Islet of Langerhans (tissue), 1 donor: ENCODE measurements around the gene DPEP2.
"Not testable (repeated sequence)": the region's sequence is repeated elsewhere in the genome, so short reads cannot be mapped to it uniquely, and the experiment has no call there.

Experiments used
- FAIRE-seq: peaks from one replicate; lab custom pipeline; 2011; peaks lifted over from hg19 to GRCh38; lab: Jason Lieb, UNC

Gene DPEP2

DNA sequence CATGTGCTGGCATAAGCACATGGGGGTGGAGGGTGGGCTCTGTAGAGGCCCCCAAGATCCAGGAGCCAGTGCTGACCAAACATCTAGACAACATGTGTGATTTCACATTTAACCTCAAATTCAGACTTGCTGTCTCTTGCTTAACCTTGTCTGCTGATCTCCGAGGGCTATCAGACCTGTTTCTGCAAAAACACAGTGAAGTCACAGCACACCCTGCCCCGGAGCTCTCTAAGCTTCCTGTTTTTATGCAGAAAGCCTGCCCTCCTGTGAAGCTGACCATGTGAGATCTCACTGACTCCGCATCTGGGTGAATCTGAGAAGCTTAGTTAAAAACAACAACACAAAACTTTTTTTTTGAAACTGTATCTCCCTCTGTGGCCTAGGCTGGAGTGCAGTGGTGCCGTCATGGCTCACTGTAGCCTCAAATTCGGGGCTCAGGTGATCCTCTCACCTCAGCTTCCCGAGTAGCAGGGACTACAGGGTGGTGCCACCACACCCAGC, 6.6 kb upstream of the DPEP2 start:
- FAIRE-seq: no peak

- FAIRE-seq: no peak
These were observed 5.9 kb upstream of the DPEP2 start for GRCh38 chr16:68005211-68005610.

- no peak for FAIRE-seq
These were observed 3.7 kb upstream of the DPEP2 start for GRCh38 chr16:68003031-68003430.

DNA sequence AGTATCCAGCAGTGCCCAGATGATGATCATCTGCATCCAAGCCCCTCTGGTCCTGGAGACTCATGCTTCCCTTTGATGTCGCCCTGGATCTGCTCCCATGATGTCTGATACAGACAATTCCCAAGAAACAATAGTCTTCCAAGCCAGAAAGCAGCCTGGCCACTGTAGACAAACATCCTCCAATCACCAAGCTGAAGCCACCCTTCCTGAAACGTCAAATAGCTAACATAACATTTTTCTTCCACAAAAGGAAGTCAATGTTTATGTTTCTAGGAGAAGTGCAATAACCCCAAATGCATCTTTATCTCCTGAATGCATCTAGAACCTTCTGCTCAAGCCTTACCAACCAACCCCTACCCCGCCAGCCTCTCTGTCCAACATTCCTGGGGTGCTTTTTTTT, 1.2 kb upstream of the DPEP2 start:
- no peak for FAIRE-seq

- no peak for FAIRE-seq
These were observed 701 bp upstream of the DPEP2 start for GRCh38 chr16:67999985-68000384.

DNA sequence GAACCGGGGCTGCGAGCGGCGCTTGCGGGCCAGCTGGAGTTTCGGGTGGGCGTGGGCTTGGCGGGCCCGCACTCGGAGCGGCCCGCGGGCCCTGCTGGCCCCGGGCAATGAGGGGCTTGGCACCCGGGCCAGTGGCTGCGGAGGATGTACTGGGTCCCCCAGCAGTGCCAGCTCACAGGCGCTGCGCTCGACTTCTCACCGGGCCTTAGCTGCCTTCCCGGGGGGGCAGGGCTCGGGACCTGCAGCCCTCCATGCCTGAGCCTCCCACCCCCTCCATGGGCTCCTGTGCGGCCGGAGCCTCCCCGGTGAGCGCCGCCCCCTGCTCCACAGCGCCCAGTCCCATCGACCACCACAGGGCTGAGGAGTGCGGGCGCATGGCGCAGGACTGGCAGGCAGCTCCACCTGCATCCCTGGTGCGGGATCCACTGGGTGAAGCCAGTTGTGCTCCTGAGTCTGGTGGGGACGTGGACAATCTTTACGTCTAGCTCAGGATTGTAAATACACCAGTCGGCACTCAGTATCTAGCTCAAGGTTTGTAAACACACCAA, 979 bp downstream of the DPEP2 start:
- not testable (repeated sequence) for FAIRE-seq

DNA sequence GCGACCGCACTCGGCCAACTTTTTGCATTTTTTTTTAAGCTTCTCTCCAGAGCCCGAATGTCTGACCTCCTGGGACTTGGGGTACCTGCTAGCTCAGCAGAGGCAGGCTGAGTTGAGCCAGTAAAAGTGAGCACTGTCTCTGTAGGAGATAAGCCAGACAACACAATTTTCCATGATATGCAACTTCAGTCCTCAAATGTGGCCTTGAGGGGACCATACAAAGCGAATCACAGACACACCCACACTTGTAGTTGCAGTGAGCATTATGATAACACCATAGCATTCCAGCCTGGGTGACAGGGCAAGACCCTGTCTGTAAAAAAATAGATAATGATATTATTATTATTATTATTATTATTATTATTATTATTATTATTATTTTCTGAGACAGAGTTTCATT, 2.6 kb downstream of the DPEP2 start:
- FAIRE-seq: no peak

DNA sequence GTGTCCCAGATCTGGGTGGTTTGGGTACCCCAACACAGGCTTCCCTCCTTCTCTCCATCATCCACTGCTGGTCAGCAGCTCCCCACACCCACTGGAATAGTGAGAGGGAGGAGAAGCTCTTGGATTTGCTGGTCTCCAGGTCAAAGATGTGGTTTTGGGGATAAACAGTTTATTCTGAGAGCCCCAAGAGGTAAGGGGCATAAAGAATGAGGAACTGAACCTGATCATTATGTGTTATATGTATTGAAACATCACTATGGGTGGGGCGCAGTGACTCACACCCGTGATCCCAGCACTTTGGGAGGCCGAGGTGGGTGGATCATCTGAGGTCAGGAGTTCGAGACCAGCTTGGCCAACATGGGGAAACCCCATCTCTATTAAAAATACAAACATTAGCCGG, 3.9 kb downstream of the DPEP2 start:
- FAIRE-seq: no peak

DNA sequence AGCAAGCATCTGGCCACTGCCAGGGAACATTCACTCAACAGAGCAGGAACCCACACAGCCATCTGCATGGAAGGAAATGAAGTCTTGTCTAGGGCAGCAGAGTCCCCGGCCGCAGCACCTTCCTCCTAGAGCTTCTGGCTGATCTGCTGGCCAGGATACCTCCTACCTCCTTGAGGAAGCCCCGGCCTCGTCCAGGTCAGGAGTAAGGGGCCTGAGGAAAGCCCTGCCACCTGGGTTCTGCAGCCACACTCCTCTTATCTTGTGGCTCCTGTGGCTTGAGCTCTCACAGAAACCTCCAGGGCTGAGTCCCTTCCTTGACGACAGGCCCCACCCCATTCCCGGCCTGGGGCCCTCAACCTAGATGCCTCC, 5.3 kb downstream of the DPEP2 start:
- FAIRE-seq: not testable (repeated sequence)

DNA sequence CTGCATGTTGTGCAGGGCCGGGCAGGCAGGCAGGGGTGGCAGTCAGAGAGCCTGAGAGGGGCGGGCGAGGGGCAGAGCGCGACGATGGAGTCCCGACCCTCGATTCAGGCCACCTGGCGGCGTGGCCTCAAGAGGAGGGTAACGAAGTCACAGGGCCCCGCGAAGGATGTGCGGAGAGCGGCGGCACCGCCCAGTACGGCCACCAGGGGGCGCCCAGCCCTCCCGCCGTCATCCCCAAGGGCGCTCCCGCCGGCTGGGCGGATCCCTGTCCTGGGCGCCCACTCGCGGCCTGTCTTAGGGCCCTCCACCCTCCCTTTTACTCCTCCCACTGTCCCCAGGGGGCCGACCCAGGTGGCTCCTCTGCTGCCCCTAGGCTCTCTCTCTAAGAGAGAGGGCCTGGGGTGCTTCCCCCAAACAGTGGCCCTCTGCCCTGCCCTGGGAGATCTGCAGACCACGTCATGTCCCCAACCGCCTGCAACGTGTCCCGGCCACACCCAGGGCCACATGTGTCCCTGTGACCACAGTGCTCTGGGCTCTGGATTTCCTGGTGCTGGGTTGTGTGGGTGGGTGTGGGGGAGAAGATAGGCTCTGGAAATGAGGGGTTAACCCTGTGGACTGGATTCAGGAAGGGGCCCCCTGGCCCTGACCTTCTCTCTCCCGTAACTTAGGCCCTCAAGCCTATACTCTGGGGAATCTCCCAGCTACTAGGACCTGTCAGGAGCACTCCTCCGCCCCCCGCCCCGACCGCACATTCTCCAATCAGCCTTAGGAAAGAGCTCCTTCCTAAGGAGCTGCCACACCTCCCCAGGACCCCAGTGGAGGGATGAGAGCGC, 5.9 kb downstream of the DPEP2 start:
- no peak for FAIRE-seq

DNA sequence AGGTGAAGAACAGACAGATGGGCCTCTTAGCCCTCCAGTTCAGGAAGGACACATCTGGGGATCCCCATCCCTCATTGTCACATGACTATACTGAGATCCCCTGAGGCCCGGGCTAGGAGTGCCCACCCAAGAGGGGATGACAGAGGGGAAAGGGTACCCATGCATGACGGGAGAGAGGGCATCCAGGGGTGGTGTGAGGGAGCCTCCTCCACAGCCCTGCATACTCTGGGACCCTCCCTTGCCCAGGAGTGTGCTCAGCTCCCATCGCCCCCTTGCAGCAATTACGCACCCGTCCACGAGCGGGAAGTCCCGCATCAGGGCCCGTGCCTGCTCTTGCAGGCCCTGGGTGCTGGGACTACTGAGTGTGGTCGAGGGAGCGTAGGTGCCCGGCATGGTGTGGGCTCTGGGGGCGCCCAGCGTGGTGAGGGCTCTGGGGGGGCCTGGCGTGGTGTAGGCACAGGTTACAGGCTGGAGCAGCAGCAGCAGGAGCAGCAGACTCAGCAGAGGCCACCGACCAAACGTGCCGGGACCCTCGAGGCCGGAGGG, 6.5 kb downstream of the DPEP2 start:
- FAIRE-seq: no peak

- no peak for FAIRE-seq
These were observed 9.3 kb downstream of the DPEP2 start for GRCh38 chr16:67990018-67990386.

DNA sequence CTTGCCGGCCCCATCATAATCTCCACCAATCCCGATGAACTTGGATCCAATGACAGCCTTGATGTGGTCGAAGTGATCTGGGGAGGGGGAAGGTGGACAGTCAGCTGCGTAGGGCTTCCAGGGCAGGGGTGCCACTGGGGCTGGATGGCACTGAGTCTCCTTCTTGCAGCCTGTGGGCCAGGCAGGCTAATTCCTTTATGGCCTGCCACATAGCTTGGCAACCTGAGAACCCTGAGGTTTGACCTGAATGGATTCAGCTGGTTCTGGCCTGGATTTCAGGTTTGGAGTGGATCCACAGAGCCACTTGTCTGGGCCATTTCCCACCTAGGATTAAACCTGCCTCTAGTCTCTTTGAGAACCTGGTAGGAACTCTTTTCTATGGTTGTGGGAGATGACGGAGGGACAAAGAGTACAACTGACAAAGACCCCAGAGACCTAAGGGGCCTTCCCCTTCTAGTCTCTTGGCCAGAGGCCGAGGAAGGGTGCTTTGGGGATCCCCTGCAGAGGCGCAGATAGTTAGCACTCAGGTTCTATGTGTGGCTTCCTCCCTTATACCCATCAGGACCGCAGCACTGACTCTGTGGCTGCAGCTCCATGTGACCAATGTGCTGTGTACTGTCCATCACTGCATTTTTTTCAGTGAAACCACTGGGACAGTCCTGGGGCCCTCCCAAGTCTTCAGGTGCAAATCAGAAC, 9.8 kb downstream of the DPEP2 start:
- FAIRE-seq: no peak

DNA sequence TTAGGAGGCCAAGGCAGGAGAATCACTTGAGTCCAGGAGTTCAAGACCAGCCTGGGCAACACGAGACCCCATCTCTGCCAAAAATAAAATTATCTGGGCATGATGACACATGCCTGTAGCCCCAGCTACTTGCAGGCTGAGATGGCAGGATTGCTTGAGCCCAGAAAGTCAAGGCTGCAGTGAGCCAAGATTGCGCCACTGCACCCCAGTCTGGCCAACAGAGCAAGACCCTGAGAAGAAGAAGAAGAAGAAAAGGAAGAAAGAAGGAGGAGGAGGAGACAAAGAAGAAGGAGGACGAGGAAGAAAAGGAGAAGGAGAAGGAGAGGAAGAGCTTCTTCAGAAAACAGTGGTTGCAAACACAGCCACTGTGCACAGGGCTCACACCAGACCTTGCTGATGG, 10.6 kb downstream of the DPEP2 start:
- FAIRE-seq: no peak

GRCh38 chr16:67987460-67988160, 11.7 kb downstream of the DPEP2 start:
- no peak for FAIRE-seq

- FAIRE-seq: no peak
These were observed 12.3 kb downstream of the DPEP2 start for GRCh38 chr16:67986949-67987348.

DNA sequence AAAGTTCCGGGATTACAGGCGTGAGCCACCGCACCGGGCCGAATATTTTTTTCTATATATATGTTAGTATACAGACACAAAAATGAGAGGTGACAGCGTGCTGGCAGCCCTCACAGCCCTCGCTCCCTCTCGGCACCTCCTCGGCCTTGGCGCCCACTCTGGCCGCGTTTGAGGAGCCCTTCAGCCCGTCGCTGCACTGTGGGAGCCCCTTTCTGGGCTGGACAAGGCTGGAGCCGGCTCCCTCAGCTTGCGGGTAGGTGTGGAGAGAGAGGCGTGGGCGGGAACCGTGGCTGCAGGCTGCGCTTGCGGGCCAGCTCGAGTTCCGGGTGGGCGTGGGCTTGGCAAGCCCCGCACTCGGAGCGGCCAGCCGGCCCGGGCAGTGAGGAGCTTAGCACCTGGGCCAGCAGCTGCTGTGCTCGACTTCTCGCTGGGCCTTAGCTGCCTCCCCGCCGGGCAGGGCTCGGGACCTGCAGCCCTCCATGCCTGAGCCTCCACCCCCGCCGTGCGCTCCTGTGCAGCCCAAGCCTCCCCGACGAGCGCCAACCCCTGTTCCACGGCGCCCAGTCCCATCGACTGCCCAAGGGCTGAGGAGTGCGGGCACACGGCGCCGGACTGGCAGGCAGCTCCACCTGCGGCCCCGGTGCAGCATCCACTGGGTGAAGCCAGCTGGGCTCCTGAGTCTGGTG, 17.1 kb downstream of the DPEP2 start:
- no peak for FAIRE-seq

GRCh38 chr16:67979955-67980678, 19.2 kb downstream of the DPEP2 start, which contains the start of gene DPEP3:
Gene DPEP3 (minus strand): TSS chr16:67980499. CDS start chr16:67980380, 119 bp downstream.
- no peak for FAIRE-seq

DNA sequence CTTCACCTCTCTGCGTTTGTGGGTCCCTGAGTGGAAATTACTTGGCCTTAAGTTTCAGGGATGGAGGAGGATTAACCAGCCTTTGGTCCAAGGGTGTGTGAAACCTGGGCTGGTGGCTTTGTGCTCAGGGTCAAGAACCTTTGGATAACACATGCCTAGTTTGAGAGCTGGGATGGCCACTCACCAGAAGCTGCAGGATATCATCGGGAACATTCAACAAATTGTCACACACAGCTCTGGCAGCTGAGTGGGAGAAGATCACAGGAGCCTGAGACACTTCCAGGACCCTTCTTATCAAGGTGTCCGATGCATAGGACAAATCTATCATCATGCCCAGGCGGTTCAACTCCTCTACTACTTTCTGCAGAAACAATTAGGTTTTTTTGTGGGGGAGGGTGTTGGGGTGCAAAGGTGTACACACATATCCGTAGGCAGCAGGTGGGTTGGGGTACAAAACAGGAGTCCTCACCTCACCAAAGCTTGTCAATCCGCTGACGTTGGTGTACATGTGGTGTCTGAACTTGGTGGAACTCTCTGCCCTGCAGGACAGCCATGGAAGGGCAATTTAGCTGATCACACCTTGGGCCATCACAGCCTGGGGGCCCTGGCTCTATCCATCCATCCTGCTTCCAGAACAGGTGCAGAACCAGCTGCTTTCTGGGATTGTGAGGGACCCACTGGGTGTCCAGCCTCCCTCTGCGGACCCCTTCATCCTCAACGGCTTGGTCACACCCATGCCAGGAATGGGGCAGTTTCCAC, 21.6 kb downstream of the DPEP2 start:
- FAIRE-seq: no peak

DNA sequence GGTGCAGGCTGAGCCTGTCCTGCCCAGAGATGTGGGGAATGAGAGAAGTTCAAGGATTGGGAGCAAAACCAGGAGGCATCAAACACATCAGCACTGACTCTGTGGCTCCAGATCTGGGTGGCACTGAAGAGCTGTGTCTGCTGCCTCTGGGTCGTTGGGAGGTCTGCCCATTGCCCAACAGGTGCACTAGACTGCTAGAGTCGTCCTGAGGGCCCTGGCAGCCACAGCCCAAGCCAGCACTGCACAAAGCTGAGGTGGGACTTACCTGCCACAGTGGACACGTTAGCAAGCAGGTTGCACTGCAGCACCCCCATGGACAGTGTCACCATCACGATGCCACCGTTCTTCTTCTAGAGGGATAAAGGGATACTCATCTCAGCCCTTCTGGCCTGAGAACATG, 22.3 kb downstream of the DPEP2 start:
- FAIRE-seq: no peak
